GM13977 (cell line): Measurements from ENCODE around the gene TNRC6C.
"Not testable (repeated sequence)": the region's sequence is repeated elsewhere in the genome, so short reads cannot be mapped to it uniquely, and the experiment has no call there.

Source experiments
- DNase-seq: peaks from one replicate; pipeline ENCODE4 v3.0.0; 2012; ENCODE audit warnings: low spot score
- in situ Hi-C: fragments of 300-500 bp; cut with MboI; formaldehyde crosslinking; loops from one replicate; pipeline ENCODE4 v1.12.0; 2022; ENCODE audit warnings: low sequenced_read_pairs, low pct_unique_long_range_greater_than_20kb, mixed read lengths, inconsistent platforms; ENCODE audit not compliant: unreplicated experiment
- TF ChIP-seq, protein P1 (sequence below): IDR thresholded peaks from 2 replicates; pipeline ENCODE4 v1.5.1; 2012; ENCODE audit warnings: mild to moderate bottlenecking, control low read depth; ENCODE audit not compliant: insufficient read depth; ENCODE audit errors: extremely low read depth, missing control alignments

The TNRC6C gene

DNA sequence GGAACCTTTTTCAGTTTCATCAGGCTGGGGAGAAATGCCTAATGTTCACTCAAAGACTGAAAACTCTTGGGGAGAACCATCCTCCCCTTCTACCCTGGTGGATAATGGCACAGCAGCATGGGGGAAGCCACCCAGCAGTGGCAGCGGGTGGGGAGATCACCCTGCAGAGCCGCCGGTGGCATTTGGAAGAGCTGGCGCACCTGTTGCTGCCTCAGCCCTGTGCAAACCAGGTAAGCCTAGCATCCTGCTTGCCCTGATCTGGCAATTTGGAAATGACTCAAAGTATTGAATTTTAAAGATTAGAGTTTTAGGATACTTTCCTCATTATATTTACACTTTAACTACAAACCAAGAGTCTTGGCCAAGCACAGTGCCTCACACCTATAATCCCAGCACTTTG is 106.2 kb downstream of the TNRC6C start:
- in situ Hi-C loops = no loop called here
- no peak for DNase-seq
- TF ChIP-seq, protein P1, sequence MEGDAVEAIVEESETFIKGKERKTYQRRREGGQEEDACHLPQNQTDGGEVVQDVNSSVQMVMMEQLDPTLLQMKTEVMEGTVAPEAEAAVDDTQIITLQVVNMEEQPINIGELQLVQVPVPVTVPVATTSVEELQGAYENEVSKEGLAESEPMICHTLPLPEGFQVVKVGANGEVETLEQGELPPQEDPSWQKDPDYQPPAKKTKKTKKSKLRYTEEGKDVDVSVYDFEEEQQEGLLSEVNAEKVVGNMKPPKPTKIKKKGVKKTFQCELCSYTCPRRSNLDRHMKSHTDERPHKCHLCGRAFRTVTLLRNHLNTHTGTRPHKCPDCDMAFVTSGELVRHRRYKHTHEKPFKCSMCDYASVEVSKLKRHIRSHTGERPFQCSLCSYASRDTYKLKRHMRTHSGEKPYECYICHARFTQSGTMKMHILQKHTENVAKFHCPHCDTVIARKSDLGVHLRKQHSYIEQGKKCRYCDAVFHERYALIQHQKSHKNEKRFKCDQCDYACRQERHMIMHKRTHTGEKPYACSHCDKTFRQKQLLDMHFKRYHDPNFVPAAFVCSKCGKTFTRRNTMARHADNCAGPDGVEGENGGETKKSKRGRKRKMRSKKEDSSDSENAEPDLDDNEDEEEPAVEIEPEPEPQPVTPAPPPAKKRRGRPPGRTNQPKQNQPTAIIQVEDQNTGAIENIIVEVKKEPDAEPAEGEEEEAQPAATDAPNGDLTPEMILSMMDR = no peak

DNA sequence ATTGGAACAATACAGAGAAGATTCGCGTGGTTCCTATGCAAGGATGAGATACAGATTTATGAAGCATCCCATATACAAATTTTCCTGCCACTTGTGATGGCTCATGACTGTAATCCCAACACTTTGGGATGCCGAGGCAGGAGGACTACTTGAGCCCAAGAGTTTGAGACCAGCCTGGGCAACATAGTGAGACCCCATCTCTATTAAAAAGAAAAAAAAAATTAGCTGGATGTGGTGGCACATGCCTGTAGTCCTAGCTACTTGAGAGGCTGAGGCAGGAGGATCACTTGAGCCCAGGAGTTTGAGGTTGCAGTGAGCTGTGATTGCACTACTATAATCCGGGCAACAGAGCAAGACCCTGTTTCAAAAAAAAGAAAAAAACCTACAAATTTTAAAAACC is 108.5 kb downstream of the TNRC6C start:
- DNase-seq, in situ Hi-C loops: not testable (repeated sequence)

DNA sequence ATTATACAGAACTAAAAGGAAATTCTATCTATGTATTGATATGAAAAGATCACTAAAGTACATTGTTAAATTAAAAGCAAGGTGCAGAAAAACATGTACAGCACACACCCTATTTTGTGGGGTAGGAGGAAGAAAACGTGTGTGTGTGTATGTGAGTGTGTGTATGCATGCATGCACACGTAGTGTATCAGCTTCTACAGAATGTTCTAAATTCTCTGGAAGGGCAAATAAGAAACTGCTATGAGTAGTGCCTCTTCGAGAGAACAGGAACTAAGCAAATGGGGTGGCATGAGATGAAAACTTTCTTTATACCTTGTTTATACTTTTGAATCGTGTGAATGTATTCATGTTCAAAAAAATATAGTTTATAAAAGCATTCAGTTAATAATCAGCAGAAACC is 111.2 kb downstream of the TNRC6C start:
- TF ChIP-seq, protein P1 = no peak
- in situ Hi-C loops = no loop called here
- no peak for DNase-seq

DNA sequence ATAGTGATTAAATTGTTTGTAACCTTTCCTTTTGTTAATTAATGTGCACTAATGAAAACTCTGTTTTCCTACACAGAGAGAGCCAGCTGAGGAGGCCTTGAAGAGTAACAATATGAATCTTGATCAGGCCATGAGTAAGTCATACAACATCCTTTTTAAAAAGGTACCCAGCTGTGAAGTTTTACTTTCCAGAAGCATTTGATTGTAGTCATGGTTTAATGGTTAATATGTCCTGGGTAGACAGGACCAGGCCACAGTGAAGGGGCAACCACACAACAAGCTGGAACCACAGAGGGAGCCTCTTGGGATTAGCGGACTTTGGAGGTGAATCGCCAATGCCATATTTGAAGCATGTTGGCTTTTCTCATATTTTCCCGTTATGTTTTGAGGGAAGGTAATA is 114.5 kb downstream of the TNRC6C start:
- in situ Hi-C loops = no loop called here
- TF ChIP-seq, protein P1 = no peak
- DNase-seq = no peak

DNA sequence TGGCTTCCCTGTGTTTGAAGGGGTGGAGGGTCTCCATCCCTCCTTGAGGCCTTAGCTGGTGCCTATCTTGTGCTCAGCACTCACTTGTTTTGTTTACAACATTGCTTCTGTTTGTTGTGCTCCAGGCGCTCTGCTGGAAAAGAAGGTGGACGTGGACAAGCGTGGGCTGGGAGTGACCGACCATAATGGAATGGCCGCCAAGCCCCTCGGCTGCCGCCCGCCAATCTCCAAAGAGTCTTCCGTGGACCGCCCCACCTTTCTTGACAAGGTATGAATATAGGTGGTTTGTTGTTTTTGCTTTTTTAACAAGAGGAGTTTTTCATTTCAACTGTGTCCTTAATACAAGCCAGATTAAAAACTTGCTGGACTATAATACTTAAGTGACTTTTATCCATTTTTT is 116.5 kb downstream of the TNRC6C start:
- TF ChIP-seq, protein P1 = no peak
- in situ Hi-C loops = no loop called here
- no peak for DNase-seq

DNA sequence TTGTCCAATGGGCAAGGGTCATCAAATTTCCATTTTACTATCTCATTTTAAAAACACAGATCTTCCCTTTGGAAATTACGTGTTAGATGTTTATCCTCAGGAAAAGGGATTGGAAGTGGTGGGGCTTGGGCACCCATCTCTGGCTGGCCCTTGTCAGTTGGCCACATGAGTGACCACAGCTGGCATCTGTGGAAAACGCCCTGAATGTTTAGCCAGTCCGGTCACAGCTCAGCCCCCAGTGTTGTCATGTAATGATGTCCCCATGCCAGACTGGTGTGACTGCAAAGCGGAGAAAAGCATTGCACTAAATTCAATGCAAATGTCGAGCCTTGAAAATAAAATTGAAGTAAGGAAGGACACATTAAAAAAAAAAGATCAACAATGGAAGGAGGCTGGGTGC is 117.0 kb downstream of the TNRC6C start:
- DNase-seq = no peak
- in situ Hi-C loops = no loop called here
- TF ChIP-seq, protein P1 = no peak

DNA sequence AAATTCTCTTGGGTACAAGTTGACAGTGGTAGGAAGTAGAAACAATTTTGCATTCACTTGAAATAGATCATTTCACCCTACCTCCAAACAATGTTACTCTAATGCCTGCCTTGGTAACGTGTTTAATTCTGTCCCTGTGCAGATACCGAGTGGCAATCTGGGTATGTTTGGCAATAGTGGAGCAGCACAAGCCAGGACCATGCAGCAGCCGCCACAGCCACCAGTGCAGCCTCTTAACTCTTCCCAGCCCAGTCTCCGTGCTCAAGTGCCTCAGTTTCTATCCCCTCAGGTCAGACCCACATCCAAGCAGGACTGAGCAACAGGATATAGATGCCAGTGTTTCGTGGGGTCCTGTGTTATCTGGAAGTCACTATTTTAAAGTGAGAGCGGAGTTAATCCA is 120.8 kb downstream of the TNRC6C start:
- DNase-seq = no peak
- TF ChIP-seq, protein P1 = no peak
- in situ Hi-C loops = no loop called here
